Measurements from ENCODE around the gene ECI2. TPM values are rescaled to one million over a fixed set of nuclear protein-coding genes. Genes with fewer than 3 reads are reported as not detected.
A peak's percentile ranks its signal among the peaks of the same experiment; 100 is the strongest.

ECI2 gene
- 10 to 100 TPM; 60.6 to 66.9 (median 62.3) TPM for total RNA-seq

- H3K9me3 ChIP-seq: no peaks in the 10 kb centered on the region
- H3K27me3 ChIP-seq: no peaks in the 10 kb centered on the region
- peak within 1 kb of the TSS; percentile 67 to 90 (median 83) for H3K4me3 ChIP-seq
- no peaks in the 10 kb centered on the region for H3K36me3 ChIP-seq
- peak in 1 of 3 donors; percentile 10 for TF ChIP-seq CTCF (IDR thresholded peaks at IDR 0.05)
- peak; percentile 42 for TF ChIP-seq POLR2A (IDR thresholded peaks at IDR 0.05)
- TF ChIP-seq POLR2AphosphoS5 (IDR thresholded peaks at IDR 0.05): peak; percentile 68 to 80 (median 73)
- DNase-seq (ENCODE audit: low spot score in 2 of 2): peak; percentile 50 to 59
- intact Hi-C loops (cut with DNase I; ENCODE audit: low total_unique reads): no loop called here
- H3K27ac ChIP-seq: peak within 1 kb of the TSS; percentile 82 to 98
- H3K4me1 ChIP-seq: peaks cover 0 to 5% of the 10 kb centered on the region in 2 donors
Measured at GRCh38 chr6:4134841-4135664, at the start of gene ECI2. Gene ECI2 (minus strand): TSS chr6:4135575. CDS start chr6:4135560, 15 bp downstream.

GRCh38 chr6:4180652-4181255 lies 45.4 kb upstream of the ECI2 start:
- Histone ChIP-seq H3K4me3 (no peak overlapping the region), H3K4me1 (no peaks in the 10 kb centered on the region), H3K36me3 (no peaks in the 10 kb centered on the region), H3K9me3 (no peaks in the 10 kb centered on the region), H3K27me3 (peaks cover 0 to 3% of the 10 kb centered on the region in 2 donors), H3K27ac (no peak overlapping the region)
- TF ChIP-seq CTCF (IDR thresholded peaks at IDR 0.05) (no peak), POLR2A (IDR thresholded peaks at IDR 0.05) (no peak), POLR2AphosphoS5 (IDR thresholded peaks at IDR 0.05) (no peak)
- intact Hi-C loops (cut with DNase I; ENCODE audit: low total_unique reads): no loop called here
- no peak for DNase-seq (ENCODE audit: low spot score in 2 of 2)

GRCh38 chr6:4179960-4180651 lies 44.7 kb upstream of the ECI2 start:
- no peak for DNase-seq (ENCODE audit: low spot score in 2 of 2)
- no peak overlapping the region for H3K4me3 ChIP-seq
- H3K9me3 ChIP-seq: no peaks in the 10 kb centered on the region
- H3K27ac ChIP-seq: no peak overlapping the region
- H3K36me3 ChIP-seq: no peaks in the 10 kb centered on the region
- TF ChIP-seq POLR2AphosphoS5 (IDR thresholded peaks at IDR 0.05) (no peak), POLR2A (IDR thresholded peaks at IDR 0.05) (no peak), CTCF (IDR thresholded peaks at IDR 0.05) (no peak)
- intact Hi-C loops (cut with DNase I; ENCODE audit: low total_unique reads): no loop called here
- no peaks in the 10 kb centered on the region for H3K4me1 ChIP-seq
- H3K27me3 ChIP-seq: peaks cover 0 to 3% of the 10 kb centered on the region in 2 donors

- intact Hi-C loops (cut with DNase I; ENCODE audit: low total_unique reads): no loop called here
- TF ChIP-seq POLR2A (IDR thresholded peaks at IDR 0.05): no peak
- Histone ChIP-seq H3K36me3 (no peaks in the 10 kb centered on the region), H3K4me1 (no peaks in the 10 kb centered on the region), H3K4me3 (no peak overlapping the region), H3K9me3 (no peaks in the 10 kb centered on the region), H3K27ac (no peak overlapping the region), H3K27me3 (peaks cover 0 to 3% of the 10 kb centered on the region in 2 donors)
- DNase-seq (ENCODE audit: low spot score in 2 of 2): no peak
Measured at GRCh38 chr6:4178737-4179333, 43.5 kb upstream of the ECI2 start.

- no peaks in the 10 kb centered on the region for H3K36me3 ChIP-seq
- peaks cover 0 to 3% of the 10 kb centered on the region in 2 donors for H3K27me3 ChIP-seq
- H3K4me1 ChIP-seq: no peaks in the 10 kb centered on the region
- no peak for DNase-seq (ENCODE audit: low spot score in 2 of 2)
- no peak for TF ChIP-seq POLR2A (IDR thresholded peaks at IDR 0.05)
- no peak for TF ChIP-seq CTCF (IDR thresholded peaks at IDR 0.05)
- TF ChIP-seq POLR2AphosphoS5 (IDR thresholded peaks at IDR 0.05): no peak
- no peaks in the 10 kb centered on the region for H3K9me3 ChIP-seq
- H3K4me3 ChIP-seq: no peak overlapping the region
- intact Hi-C loops (cut with DNase I; ENCODE audit: low total_unique reads): no loop called here
- H3K27ac ChIP-seq: no peak overlapping the region
Measured at GRCh38 chr6:4176907-4177306, 41.5 kb upstream of the ECI2 start.

Measured in breast epithelium (tissue), 4 donors.